GM18868 (cell line): ENCODE measurements around the gene KRI1.

Experiments used
- ATAC-seq: cut with Tn5 transposase; IDR thresholded peaks from one replicate; pipeline ENCODE4 v1.9.1; 2021; ENCODE audit warnings: mild to moderate bottlenecking, moderate library complexity; ENCODE audit not compliant: unreplicated experiment

KRI1 gene

DNA sequence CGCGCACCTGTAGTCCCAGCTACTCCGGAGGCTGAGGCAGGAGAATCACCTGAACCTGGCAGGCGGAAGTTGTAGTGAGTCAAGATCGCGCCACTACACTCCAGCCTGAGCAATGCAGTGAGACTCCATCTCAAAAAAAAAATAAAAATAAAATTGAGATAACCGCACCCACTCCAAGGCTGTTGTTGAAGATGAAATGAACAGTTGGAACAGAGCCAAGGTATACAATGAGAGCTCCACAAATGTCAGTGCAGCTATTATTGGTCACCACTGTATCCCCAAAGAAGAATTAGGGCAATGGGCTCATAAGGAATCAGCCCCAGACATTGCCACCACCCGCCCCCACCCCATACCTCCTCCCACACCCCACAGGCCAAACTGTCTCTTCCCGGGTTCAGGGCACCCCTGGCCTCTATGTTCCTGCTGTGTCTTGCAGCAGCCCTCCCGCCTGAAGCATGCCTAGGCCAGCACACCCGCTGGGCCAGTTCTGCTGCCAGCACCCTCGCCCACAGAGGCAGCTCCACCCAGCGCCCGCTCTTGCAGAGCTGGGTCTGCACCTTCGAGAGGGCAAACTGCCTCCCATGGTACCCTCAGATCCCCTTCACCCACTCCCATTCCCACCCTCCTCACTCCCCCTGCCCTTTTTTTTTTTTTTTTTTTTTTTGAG lies 45.0 kb downstream of the KRI1 start:
- ATAC-seq, result no peak

DNA sequence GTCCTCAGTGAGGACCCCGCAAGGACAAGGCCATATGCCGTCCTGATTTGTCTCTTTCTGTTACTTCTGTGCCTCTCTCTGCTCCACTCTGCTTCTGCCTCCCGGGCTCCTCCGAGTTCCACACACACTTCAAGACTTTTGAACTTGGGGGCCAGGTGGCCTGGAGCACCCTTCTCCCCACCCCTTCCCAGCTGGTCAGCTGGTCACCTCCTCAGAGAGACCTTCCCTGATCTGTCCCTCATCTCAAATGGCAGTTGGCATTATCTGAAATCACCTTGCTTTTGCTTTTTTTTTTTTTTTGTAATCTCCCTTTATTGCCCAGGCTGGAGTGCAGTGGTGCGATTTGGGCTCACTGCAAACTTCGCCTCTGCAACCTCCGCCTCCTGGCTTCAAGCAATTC lies 46.4 kb downstream of the KRI1 start:
- no peak for ATAC-seq

DNA sequence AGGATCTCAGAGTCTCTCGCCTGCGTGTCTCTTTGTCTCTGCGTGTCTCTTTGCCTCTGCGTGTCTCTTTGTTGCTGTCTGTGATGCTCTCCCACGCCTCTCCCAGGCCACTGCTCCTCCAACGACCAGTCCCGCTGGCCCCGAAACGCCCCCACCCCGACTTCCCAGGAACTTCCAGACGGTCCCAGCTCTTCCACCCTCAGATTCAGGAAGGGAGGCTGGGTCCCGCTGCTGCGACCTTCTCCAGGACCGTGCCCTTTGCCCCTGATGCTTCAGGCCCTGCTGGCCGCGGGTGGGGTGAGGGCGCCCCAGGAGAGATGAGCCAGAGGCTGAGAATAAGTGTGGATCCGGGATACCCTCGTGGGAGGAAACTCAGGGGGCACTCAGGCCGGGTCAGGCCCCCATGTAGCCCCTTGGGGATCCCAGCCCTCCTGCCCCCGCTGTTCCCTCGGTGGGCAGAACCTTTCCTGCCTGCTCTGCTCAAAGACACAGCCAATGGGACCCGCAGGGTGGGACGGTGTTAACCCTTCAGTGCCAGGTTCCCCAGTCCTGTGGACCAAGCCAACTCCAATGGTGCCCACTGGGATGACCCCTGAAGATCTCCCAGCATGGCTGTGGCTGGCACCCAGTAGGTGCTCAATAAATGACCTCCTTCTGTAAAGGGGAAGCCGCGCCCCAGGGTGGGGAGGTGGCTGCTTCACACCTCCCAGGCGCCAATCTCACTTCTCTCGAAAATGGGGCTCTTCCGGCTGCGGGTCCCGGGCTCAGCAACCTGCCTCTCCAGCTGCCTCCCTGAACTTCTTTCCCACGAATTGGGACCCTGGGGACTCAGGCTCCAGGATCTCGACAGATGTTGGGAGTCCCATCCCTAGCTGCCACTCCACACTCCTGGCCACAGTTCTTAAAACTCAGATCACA lies 47.1 kb downstream of the KRI1 start:
- no peak for ATAC-seq

DNA sequence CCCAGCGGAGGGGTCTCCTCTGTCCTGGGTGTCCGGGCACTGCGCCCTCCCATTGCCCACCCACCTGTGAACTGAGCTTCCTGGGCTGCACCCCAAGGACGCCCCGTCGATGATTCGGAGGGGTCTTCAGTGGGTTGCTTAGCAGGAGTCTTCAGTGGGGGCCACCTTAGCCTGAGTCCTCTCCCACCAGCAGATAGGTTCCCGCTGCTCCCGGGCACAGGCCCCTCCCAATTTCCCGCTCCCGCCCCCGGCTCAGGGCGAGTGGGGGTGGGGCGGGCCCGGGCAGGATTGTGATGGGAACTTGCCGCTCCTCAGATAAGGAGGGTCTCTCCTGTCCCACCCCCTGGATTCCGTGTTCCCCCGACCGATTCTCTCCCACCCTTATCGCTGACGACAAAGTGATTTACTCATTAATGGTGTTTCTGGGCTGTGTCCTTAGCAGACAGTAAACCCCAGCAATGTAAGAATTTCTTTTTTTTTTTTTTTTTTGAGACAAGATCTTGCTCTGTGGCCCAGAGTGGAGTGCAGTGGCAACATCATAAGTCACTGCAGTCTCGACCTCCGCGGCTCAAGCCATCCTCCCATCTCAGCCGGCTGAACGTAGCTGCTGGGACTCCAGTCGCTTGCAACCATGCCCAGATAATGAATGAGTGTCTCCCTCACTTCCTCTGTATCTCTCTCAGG lies 47.9 kb downstream of the KRI1 start:
- no peak for ATAC-seq

DNA sequence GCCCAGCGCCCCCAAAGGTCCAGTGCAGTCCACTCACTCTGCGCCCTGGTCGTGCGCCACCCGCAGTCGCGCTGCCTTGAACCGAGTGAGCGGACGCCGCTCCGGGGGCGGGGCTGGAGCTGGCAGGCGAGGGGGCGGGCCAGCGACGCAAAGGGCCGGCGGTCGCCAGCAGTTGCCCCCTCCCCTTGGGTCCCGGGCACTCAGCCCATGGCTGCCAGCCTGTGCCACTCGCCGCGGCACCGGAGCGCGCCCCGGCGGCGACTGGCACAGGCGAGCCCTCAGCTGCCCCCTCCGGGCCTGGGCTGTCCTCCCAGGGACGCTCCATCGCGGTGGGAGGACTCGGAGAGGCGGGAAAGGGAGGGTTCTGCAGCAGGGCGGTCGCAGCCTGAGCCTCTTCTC lies 48.5 kb downstream of the KRI1 start, which contains the start of gene S1PR5:
Gene S1PR5 (minus strand): TSS at position 87 of the 399 bp plus-strand sequence. CDS start 2,436 bp downstream, outside the sequence.
- ATAC-seq, result no peak

DNA sequence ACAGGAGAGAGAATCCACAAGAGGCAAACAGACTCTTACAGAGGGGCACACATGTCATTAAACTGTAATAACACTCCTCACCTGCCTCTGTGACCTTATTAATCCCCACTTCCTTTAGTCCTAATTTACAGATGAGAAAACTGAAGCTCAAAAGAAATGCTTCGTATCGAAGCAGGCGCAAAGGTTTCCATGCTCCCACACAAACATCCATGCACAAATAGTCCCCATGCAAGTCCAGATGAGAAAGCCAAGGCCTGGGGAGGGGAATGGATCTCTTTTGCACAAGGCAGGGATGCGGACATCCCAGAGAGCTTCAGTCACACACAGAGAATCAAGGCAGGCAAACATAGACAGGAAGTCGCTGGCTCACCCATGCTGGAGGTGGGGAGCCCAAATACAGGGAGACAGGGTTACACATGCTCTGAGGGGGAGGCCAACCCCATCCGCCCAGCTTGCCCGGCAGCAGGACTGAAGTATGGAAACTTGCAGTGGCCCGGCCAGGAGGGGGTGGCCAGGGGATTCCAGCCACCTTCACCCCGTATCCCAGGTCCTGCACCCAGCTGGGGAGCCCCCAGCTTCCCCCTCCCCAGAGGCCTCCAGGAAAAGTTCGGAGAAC lies 49.0 kb downstream of the KRI1 start:
- no peak for ATAC-seq

DNA sequence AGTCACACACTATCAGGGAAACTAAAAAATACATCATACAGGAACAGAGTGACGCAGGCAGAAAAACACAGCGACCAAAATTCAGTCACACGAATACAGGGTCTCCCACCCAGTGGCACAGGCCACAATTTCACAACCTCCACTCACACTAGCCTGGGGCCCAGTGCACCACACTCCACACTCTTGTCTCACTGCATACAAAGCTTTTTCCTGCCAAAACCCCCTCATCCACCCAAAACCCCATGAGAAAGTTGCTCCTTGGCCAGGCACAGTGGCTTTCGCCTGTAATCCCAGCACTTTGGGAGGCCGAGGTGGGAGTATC lies 49.8 kb downstream of the KRI1 start:
- ATAC-seq, result no peak

DNA sequence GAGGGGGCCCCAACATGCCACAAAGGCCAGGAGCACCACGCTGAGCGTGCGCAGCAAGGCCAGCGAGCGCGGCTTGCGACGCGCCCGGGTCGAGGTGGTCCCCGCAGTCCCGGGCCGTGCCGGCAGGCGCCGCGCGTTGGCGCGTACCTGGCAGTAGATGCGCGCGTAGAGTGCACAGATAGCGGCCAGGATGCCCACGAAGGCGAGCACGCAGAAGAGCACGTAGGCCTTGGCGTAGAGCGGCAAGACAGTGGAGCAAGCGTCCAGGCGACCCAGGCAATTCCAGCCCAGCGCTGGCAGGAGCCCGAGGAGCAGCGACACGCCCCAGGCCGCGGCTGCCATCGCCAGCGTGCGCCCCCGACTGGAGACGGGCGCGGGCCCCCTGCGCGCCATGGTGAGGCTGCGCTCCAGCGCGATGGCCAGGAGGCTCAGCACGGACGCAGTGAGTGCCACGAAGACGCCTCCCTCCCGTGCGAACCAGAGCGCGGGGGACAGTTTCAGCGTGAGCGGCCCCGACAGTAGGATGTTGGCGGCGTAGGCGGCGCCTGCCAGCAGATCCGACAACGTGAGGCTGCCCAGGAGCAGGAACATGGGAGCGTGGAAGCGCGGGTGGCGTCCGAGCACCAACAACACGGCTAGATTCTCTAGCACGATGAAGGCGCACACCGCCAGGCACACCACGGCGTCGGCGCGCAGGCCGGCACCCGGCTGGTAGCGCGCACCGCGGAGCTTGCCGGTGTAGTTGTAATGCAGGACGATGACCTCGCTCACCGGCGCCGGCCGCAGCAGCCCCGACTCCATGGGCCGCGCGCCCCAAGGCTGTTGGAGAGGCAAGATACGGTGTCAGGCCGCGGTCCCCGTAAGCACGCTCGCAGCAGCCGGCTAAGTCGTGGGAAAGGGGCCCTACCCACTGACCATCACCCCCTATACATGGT lies 51.3 kb downstream of the KRI1 start:
- ATAC-seq, result no peak

DNA sequence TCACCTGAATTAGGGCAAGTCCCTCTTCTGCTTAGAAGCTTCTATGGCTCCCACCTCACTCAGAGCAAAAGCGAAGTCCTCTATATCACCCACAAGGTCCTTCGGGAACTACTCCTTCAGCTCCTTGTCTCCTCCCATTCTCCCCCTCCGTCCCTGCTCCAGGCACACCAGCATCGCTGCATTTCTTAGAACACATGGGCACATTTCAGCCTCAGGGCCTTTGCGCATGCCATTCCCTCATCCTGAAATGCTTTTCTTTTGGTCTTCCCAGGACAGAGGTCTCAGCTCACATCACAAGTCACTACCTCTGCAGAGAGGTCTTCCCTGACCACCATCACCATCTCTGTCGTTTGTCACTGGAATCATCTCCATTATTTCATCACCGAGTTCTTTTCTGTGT lies 52.6 kb downstream of the KRI1 start:
- ATAC-seq, result no peak

DNA sequence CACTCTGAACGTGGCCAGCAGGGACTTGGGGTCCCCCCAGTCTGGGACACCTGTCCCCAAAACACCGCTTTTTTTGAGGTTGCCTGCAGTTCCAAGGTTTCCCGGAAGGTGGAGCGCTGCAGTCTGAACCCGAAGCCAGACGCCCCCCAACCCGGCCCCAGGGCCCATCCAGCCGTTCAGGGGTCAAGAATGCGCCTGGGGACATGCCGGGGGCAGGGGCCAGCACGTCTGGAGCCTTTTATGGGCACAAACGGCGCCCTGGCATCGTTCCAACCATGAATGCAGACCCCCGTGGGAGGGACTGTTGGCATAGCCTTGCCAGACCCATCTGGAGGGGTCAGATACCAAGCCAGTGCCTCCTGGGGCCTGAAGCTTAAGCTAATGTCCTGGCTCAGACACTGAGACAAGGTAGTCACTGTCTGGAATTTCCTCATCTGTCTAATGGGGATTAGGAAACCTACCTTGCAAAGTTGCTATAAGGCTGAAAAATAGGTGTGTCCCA lies 55.5 kb downstream of the KRI1 start:
- no peak for ATAC-seq

DNA sequence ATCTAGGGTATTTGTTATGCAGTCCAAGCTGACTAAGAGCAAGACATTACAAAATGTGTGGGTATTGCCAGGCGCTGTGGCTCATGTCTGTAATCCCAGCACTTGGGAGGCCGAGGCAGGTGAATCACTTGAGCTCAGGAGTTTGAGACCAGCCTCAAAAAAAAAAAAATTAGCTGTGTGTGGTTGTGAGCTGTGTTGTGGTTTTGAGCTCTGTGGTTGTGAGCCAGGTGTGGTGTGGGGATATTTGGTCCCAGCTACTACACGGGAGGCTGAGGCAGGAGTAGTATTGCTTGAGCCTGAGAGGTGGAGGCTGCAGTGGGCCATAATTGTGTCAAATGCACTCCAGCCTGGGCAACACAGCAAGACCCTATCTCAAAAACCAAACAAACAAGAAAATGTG lies 57.1 kb downstream of the KRI1 start:
- ATAC-seq, result no peak

DNA sequence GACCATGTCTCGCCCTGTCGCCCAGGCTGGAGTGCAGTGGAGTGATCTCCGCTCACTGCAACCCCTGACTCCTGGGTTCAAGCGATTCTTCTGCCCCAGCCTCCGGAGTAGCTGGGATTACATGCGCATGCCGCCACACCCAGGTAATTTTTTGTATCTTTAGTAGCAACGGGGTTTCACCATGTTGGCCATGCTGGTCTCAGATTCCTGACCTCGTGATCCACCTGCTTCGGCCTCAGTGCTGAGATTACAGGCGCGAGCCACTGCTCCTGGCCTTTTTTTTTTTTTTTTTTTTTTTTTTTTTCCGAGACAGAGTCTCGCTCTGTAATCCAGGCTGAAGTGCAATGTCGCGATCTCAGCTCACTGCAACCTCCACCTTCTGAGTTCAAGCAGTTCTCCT lies 57.8 kb downstream of the KRI1 start:
- no peak for ATAC-seq

DNA sequence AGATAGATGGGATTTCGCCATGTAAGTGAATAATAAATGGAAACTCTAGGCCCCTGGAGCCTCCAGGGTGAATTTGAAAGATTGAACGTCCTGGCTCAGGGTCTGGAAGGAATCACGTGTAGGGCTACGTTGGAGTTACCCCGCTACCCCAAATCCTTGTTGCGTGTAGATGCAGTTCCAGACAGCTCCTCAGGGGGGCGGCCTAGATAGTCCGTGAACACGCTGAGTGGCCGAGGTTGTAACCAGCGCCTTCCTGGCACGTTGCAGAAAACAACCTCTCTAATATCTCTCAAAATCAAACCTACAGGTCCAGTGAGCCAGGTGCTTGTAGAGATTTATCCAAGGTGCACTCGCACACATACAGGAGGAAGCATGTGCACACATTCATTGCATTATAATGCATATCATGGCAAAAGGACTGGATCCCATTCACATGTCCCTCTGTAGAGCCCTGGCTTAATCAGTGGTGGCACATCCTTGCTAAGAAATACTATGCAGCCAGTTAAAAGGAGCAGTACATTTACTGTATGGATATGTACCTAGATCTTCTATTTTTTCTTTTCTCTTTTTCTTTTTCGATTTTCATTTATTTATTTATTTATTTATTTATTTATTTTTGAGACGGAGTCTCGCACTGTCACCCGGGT lies 60.1 kb downstream of the KRI1 start:
- ATAC-seq, result no peak
